ENCODE measurements around the gene PLCH1. TPM values are rescaled to one million over a fixed set of nuclear protein-coding genes. Genes with fewer than 3 reads are reported as not detected.

The PLCH1 gene
- total RNA-seq, 4 donors from 2014 or later, result 1.4 to 7.0 (median 2.0) TPM

GRCh38 chr3:155661760-155662159, 83.1 kb downstream of the PLCH1 start:
- Histone ChIP-seq H3K27me3 (no peaks in the 10 kb centered on the region), H3K27ac (no peak overlapping the region), H3K4me3 (no peak overlapping the region), H3K4me1 (peaks cover 0 to 6% (median 3%) of the 10 kb centered on the region in 4 donors), H3K36me3 (no peaks in the 10 kb centered on the region), H3K9me3 (no peaks in the 10 kb centered on the region)
- DNase-seq (ENCODE audit: low spot score in 2 of 2), result no peak
- no peak for TF ChIP-seq EP300 (IDR thresholded peaks at IDR 0.05)
- TF ChIP-seq CTCF (IDR thresholded peaks at IDR 0.05), result no peak
- no peak for TF ChIP-seq POLR2A (IDR thresholded peaks at IDR 0.05)

GRCh38 chr3:155661042-155661441, 83.8 kb downstream of the PLCH1 start:
- no peak for DNase-seq (ENCODE audit: low spot score in 2 of 2)
- no peaks in the 10 kb centered on the region for H3K27me3 ChIP-seq
- H3K4me3 ChIP-seq, result no peak overlapping the region
- H3K36me3 ChIP-seq, result no peaks in the 10 kb centered on the region
- WGBS, 2 donors, result 81 to 83% methylated on average over 1 of the region's 1 CpG
- no peak for TF ChIP-seq CTCF (IDR thresholded peaks at IDR 0.05)
- no peak for TF ChIP-seq EP300 (IDR thresholded peaks at IDR 0.05)
- TF ChIP-seq POLR2A (IDR thresholded peaks at IDR 0.05), result no peak
- H3K9me3 ChIP-seq, result no peaks in the 10 kb centered on the region
- H3K4me1 ChIP-seq, result peaks cover 0 to 6% (median 3%) of the 10 kb centered on the region in 4 donors
- H3K27ac ChIP-seq, result no peak overlapping the region

GRCh38 chr3:155658671-155659261, 86.1 kb downstream of the PLCH1 start:
- no peak overlapping the region for H3K4me3 ChIP-seq
- H3K4me1 ChIP-seq, result no peaks in the 10 kb centered on the region
- DNase-seq (ENCODE audit: low spot score in 2 of 2), result no peak
- no peaks in the 10 kb centered on the region for H3K9me3 ChIP-seq
- 74 to 75% methylated on average over 4 of the region's 4 CpGs for WGBS, 2 donors
- TF ChIP-seq POLR2A (IDR thresholded peaks at IDR 0.05), result no peak
- no peak for TF ChIP-seq EP300 (IDR thresholded peaks at IDR 0.05)
- no peak for TF ChIP-seq CTCF (IDR thresholded peaks at IDR 0.05)
- H3K36me3 ChIP-seq, result no peaks in the 10 kb centered on the region
- no peaks in the 10 kb centered on the region for H3K27me3 ChIP-seq
- H3K27ac ChIP-seq, result no peak overlapping the region

- WGBS, 2 donors, result 91 to 94% methylated on average over 5 of the region's 5 CpGs
- Histone ChIP-seq H3K9me3 (no peaks in the 10 kb centered on the region), H3K36me3 (no peaks in the 10 kb centered on the region), H3K4me1 (no peaks in the 10 kb centered on the region), H3K27ac (no peak overlapping the region), H3K4me3 (no peak overlapping the region), H3K27me3 (no peaks in the 10 kb centered on the region)
- no peak for DNase-seq (ENCODE audit: low spot score in 2 of 2)
- TF ChIP-seq CTCF (IDR thresholded peaks at IDR 0.05) (no peak), POLR2A (IDR thresholded peaks at IDR 0.05) (no peak), EP300 (IDR thresholded peaks at IDR 0.05) (no peak)
Observed at GRCh38 chr3:155658006-155658405, 86.9 kb downstream of the PLCH1 start.

GRCh38 chr3:155657161-155657560, 87.7 kb downstream of the PLCH1 start:
- H3K4me3 ChIP-seq, result no peak overlapping the region
- DNase-seq (ENCODE audit: low spot score in 2 of 2), result no peak
- H3K9me3 ChIP-seq, result no peaks in the 10 kb centered on the region
- no peaks in the 10 kb centered on the region for H3K27me3 ChIP-seq
- no peak overlapping the region for H3K27ac ChIP-seq
- 80 to 90% methylated on average over 4 of the region's 4 CpGs for WGBS, 2 donors
- H3K36me3 ChIP-seq, result no peaks in the 10 kb centered on the region
- H3K4me1 ChIP-seq, result no peaks in the 10 kb centered on the region
- TF ChIP-seq POLR2A (IDR thresholded peaks at IDR 0.05), result no peak
- no peak for TF ChIP-seq EP300 (IDR thresholded peaks at IDR 0.05)
- TF ChIP-seq CTCF (IDR thresholded peaks at IDR 0.05), result no peak

All from tibial nerve (tissue), 4 donors.